Right hindlimb (tissue), 1 donor: ENCODE results near the gene GOLPH3L.
"Not testable (repeated sequence)": the region's sequence is repeated elsewhere in the genome, so short reads cannot be mapped to it uniquely, and the experiment has no call there.

Experiments
- DNase-seq: peaks from one replicate; pipeline ENCODE4 v3.0.0-alpha.2; 2018

The GOLPH3L gene

GRCh38 chr1:150613061-150613920, 83.7 kb downstream of the GOLPH3L start:
- no peak for DNase-seq

DNA sequence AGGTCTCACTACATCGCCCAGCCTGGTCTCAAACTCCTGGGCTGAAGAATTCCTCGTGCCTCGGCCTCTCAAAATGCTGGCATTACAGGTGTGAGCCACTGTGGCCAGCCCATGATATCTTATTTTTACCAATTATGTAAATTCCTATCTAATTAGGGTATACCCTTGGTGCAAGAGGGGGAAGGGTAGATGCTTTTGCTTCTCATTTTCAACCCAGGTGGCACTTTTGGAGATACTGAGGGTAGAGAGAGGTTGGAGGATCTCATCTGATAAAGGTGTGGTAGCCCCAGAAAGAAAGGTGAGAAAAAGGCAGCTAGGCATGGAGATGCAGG, 85.0 kb downstream of the GOLPH3L start:
- no peak for DNase-seq

- no peak for DNase-seq
Observed at GRCh38 chr1:150610576-150610975, 86.4 kb downstream of the GOLPH3L start.

- DNase-seq: no peak
Observed at GRCh38 chr1:150609732-150610131, 87.2 kb downstream of the GOLPH3L start.

DNA sequence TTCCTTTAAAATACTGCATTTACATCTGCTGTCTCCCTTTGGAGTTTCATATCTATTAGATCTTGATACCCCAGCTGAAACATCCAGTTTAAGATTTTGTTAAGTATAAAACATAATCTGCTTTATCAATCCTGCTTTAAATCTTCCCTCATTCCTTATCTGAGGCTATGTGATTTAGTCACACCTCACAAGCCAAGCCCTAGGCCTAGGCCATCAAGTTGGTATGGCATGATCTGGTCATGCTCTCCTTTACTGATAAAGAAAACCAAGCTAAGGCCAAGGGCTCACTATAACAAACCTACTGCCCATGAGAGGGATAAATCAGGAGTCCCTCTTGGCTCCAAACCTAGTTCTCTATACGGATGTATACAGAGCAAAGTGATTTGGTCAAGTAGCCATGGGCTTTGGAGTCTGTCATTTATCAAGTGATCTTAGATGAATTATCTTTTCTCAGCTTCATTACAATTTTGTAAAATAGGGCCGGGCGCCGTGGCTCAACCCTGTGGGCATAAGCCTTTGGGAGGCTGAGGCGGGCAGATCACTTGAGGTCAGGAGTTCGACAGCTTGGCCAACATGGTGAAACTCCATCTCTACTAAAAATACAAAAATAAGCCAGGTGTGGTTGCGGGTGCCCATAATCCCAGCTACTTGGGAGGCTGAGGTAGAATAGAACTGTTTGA, 90.4 kb downstream of the GOLPH3L start:
- no peak for DNase-seq

DNA sequence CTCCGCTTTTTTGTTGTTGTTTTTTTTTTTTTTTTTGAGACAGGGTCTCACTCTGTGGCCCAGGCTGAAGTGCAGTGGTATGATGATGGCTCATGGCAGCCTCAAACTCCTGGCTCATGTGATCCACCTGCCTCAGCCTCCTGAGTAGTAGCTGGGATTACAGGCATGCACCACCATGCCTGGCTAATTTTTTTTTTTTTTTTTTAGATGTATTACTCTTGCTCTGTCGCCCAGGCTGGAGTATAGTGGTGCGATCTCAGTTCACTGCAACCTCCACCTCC, 91.6 kb downstream of the GOLPH3L start:
- DNase-seq: not testable (repeated sequence)

DNA sequence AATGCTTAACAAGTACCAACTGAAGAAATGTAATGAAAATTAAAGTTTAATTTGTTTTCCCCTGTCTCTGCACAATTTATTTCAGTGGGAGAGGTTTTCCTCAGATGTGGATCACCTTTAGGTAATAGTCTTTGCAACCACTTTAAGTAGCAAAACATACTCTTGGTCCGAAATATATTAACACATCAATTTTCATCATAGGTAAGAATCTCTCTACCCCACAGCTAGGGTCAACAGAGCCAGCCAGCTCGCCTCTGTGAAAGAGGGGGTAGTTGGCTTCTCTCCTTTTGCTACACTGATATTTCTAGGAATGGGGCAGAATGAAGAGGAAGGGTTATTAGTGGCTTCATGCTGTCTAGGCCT, 92.7 kb downstream of the GOLPH3L start:
- DNase-seq: no peak

- DNase-seq: no peak
Observed at GRCh38 chr1:150603711-150604110, 93.2 kb downstream of the GOLPH3L start.

DNA sequence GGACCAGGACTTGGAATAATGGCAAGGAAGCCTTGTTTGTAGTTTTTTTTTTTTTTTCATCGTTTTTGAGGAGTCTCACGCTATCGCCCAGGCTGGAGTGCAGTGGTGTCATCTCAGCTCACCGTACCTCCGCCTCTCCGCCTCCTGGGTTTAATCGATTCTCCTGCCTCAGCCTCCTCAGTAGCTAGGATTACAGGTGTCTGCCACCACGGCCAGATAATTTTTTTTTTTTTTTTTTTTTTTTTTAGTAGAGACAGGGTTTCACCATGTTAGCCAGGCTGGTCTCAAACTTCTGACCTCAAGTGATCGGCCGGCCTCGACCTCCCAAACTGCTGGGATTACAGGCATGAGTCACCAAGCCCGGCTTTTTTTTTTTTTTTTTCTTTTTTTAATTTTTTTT, 94.6 kb downstream of the GOLPH3L start:
- not testable (repeated sequence) for DNase-seq

- DNase-seq: no peak
Observed at GRCh38 chr1:150601540-150601939, 95.4 kb downstream of the GOLPH3L start.

- DNase-seq: not testable (repeated sequence)
Observed at GRCh38 chr1:150598346-150598745, 98.6 kb downstream of the GOLPH3L start.

GRCh38 chr1:150596976-150597375, 100.0 kb downstream of the GOLPH3L start:
- no peak for DNase-seq
